GM23338 (cell line): Measurements from ENCODE around the gene CEP295NL. TPM values are rescaled to one million over a fixed set of nuclear protein-coding genes. Genes with fewer than 3 reads are reported as not detected.

Experiments used
- ATAC-seq: fragments of 200-7000 bp; cut with Tn5 transposase; 3 replicates; pipeline ENCODE4 v1.9.1; 2020
- DNase-seq: peaks from one replicate; pipeline ENCODE4 v3.0.0-alpha.2; 2015; ENCODE audit warnings: low spot score
- H2AFZ ChIP-seq: fragments of 200-600 bp; sonication (generic); 2 replicates; pipeline ENCODE4 v1.8.0; 2016; ENCODE audit warnings: antibody characterized with exemption, mild to moderate bottlenecking, moderate library complexity
- H3F3A ChIP-seq: fragments of 200-600 bp; sonication (generic); replicated peaks from 2 replicates; pipeline ENCODE4 v1.8.0; 2017; ENCODE audit warnings: antibody characterized with exemption, mixed run types, low read depth
- H3K27ac ChIP-seq: fragments of 200-600 bp; sonication (generic); 2 replicates; pipeline ENCODE4 v1.6.1; 2016; ENCODE audit warnings: low read depth
- H3K27me3 ChIP-seq: fragments of 200-600 bp; sonication (generic); 2 replicates; pipeline ENCODE4 v1.8.0; 2016; ENCODE audit warnings: mild to moderate bottlenecking, mixed run types, moderate library complexity; ENCODE audit not compliant: insufficient read depth
- H3K36me3 ChIP-seq: fragments of 200-600 bp; sonication (generic); 2 replicates; pipeline ENCODE4 v1.8.0; 2016; ENCODE audit warnings: mild to moderate bottlenecking; ENCODE audit not compliant: insufficient read depth
- H3K4me1 ChIP-seq: fragments of 200-600 bp; sonication (generic); 2 replicates; pipeline ENCODE4 v1.8.0; 2016; ENCODE audit warnings: mild to moderate bottlenecking, moderate library complexity; ENCODE audit not compliant: insufficient read depth
- H3K4me2 ChIP-seq: fragments of 200-600 bp; sonication (generic); 2 replicates; pipeline ENCODE4 v1.7.1; 2017; ENCODE audit warnings: mixed run types
- H3K4me3 ChIP-seq: fragments of 200-600 bp; sonication (generic); 2 replicates; pipeline ENCODE4 v1.6.1; 2016; ENCODE audit warnings: mixed run types
- H3K79me2 ChIP-seq: fragments of 200-600 bp; sonication (generic); replicated peaks from 2 replicates; pipeline ENCODE4 v1.8.0; 2017; ENCODE audit warnings: mild to moderate bottlenecking; ENCODE audit not compliant: insufficient read depth
- H3K9me2 ChIP-seq: fragments of 200-600 bp; sonication (generic); 2 replicates; pipeline ENCODE4 v1.8.0; 2017; ENCODE audit not compliant: insufficient read depth
- H4K20me1 ChIP-seq: fragments of 200-600 bp; sonication (generic); replicated peaks from 2 replicates; pipeline ENCODE4 v1.8.0; 2017; ENCODE audit warnings: mild to moderate bottlenecking; ENCODE audit not compliant: insufficient read depth
- H3K27ac Mint-ChIP-seq: 2 replicates; pipeline ENCODE4 v1.8.0; 2020; ENCODE audit warnings: inconsistent platforms, mild to moderate bottlenecking, moderate library complexity, mixed read lengths
- H3K27me3 Mint-ChIP-seq: 3 replicates; pipeline ENCODE4 v1.8.0; 2022; ENCODE audit warnings: low read depth, mild to moderate bottlenecking, moderate library complexity, mixed read lengths, inconsistent platforms; ENCODE audit not compliant: insufficient read depth, poor library complexity
- H3K36me3 Mint-ChIP-seq: 3 replicates; pipeline ENCODE4 v1.8.0; 2021; ENCODE audit warnings: low read depth, mild to moderate bottlenecking, inconsistent platforms, moderate library complexity, mixed read lengths
- H3K4me1 Mint-ChIP-seq: 3 replicates; pipeline ENCODE4 v1.8.0; 2020; ENCODE audit warnings: mild to moderate bottlenecking, inconsistent platforms, mixed read lengths
- H3K4me3 Mint-ChIP-seq: 3 replicates; pipeline ENCODE4 v1.8.0; 2021; ENCODE audit warnings: moderate library complexity, mild to moderate bottlenecking, inconsistent platforms, mixed read lengths
- H3K9me3 Mint-ChIP-seq: 3 replicates; pipeline ENCODE4 v1.8.0; 2020; ENCODE audit warnings: moderate library complexity, mild to moderate bottlenecking, inconsistent platforms, mixed read lengths
- CREB1 ChIP-seq: fragments of 250-450 bp; sonication (Bioruptor Pico); IDR thresholded peaks from 2 replicates; pipeline ENCODE4 v1.5.0; 2020; ENCODE audit warnings: low read depth, mild to moderate bottlenecking, moderate library complexity
- EZH2 ChIP-seq: fragments of 200-600 bp; sonication (generic); IDR thresholded peaks from one replicate; pipeline ENCODE4 v1.8.0; 2017; ENCODE audit warnings: antibody characterized with exemption, mild to moderate bottlenecking, low read depth; ENCODE audit not compliant: unreplicated experiment
- EZH2phosphoT487 ChIP-seq: fragments of 200-600 bp; sonication (generic); IDR thresholded peaks from one replicate; pipeline ENCODE4 v1.8.1; 2018; ENCODE audit warnings: antibody characterized with exemption; ENCODE audit not compliant: unreplicated experiment
- NANOG ChIP-seq: IDR thresholded peaks from 2 replicates; pipeline ENCODE4 v1.6.1; 2016; ENCODE audit warnings: antibody characterized with exemption, borderline replicate concordance
- POLR2AphosphoS5 ChIP-seq: IDR thresholded peaks from 2 replicates; pipeline ENCODE4 v1.6.1; 2016; ENCODE audit warnings: antibody characterized with exemption, low read depth
- STAT1 ChIP-seq: IDR thresholded peaks from one replicate; pipeline ENCODE4 v1.6.1; 2016; ENCODE audit warnings: antibody characterized with exemption; ENCODE audit not compliant: unreplicated experiment
- ZNF114 ChIP-seq: fragments of 250-450 bp; sonication (Bioruptor Pico); IDR thresholded peaks from 2 replicates; pipeline ENCODE4 v1.5.0; 2020; ENCODE audit warnings: mild to moderate bottlenecking, moderate library complexity
- ZNF331 ChIP-seq: fragments of 250-450 bp; sonication (Bioruptor Pico); IDR thresholded peaks from 2 replicates; pipeline ENCODE4 v1.5.0; 2020; ENCODE audit warnings: low read depth, mild to moderate bottlenecking, moderate library complexity
- polyA plus RNA-seq: library from polyadenylated mRNA; unstranded; fragments of >200 nt; fragmentation: Nextera tagmentation; extraction: Ambion mirVana; gene quantifications from 2 replicates; pipeline ENCODE4 v1.2.1, GENCODE V29; 2016
- total RNA-seq: library from RNA; depleted of rRNA; stranded (reverse); fragments of >200 nt; shearing (Covaris generic); gene quantifications from 2 replicates; pipeline ENCODE4 v1.2.3, GENCODE V29; 2014
- TF ChIP-seq, protein P1 (sequence below): IDR thresholded peaks from 2 replicates; pipeline ENCODE4 v1.6.1; 2016; ENCODE audit warnings: antibody characterized with exemption
- TF ChIP-seq, protein P2 (sequence below): fragments of 250-450 bp; sonication (Bioruptor Pico); IDR thresholded peaks from 2 replicates; pipeline ENCODE4 v1.5.0; 2020; ENCODE audit warnings: mild to moderate bottlenecking, moderate library complexity
- TF ChIP-seq, protein P3 (sequence below), 2 experiments: fragments of 200-600 bp in 1 of 2; sonication (generic) in 1 of 2; conservative IDR thresholded peaks; 2 replicates each; pipeline versions ENCODE4 v1.5.1 to v1.6.1; 2016 to 2017; ENCODE audit warnings: antibody characterized with exemption in 2 of 2, low read depth in 2 of 2, mild to moderate bottlenecking in 2 of 2, moderate library complexity in 1 of 2
- TF ChIP-seq, protein P4 (sequence below): IDR thresholded peaks from one replicate; pipeline ENCODE4 v1.6.1; 2018; ENCODE audit warnings: antibody characterized with exemption; ENCODE audit not compliant: unreplicated experiment

CEP295NL gene
- total and polyA plus RNA-seq, 2 experiments from 2014 or later, result 0.69 TPM; not detected in 1

DNA sequence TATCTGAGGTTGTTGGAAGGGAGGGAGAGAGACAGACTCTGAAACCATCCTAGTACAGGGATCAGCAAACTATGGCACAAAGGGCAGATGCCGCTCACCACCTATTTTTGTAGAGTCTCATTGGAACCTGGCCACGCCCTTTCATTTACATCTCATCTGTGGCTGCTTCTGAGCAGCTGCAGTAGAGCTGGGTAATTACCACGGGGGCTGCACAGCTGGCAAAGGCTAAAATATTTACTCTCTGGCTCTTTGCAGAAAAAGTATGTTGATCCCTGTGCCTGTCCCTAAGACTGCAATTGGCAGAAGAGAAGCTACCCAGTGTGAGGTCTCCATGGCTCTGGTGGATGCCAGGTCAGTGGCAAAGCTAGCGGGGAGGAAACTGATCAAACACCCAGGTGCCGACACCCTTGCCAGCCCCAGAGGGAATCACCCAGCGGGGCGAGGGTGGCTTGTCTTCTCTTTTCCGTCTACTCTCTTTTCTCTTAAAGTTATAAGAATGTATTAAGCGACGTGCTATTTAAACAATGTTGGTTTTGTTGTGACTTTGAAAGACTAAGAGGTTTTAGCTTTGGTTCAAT, 14.0 kb downstream of the CEP295NL start:
- H3K27me3 Mint-ChIP-seq, result peaks cover 5% of the 10 kb centered on the region
- Histone ChIP-seq H3K9me2 (no peaks in the 10 kb centered on the region), H3K4me3 (no peak overlapping the region), H3K27ac (no peak overlapping the region), H3K27me3 (no peaks in the 10 kb centered on the region), H3F3A (no peaks in the 10 kb centered on the region), H3K4me2 (no peak overlapping the region), H3K36me3 (no peaks in the 10 kb centered on the region), H3K79me2 (peaks cover 9% of the 10 kb centered on the region), H4K20me1 (peaks cover 2% of the 10 kb centered on the region; the same call in 1 of the 2 replicates), H3K4me1 (peaks cover 5% of the 10 kb centered on the region; the same call in 1 of the 2 replicates), H2AFZ (no peak overlapping the region)
- TF ChIP-seq NANOG, result no peak
- TF ChIP-seq, protein P1, sequence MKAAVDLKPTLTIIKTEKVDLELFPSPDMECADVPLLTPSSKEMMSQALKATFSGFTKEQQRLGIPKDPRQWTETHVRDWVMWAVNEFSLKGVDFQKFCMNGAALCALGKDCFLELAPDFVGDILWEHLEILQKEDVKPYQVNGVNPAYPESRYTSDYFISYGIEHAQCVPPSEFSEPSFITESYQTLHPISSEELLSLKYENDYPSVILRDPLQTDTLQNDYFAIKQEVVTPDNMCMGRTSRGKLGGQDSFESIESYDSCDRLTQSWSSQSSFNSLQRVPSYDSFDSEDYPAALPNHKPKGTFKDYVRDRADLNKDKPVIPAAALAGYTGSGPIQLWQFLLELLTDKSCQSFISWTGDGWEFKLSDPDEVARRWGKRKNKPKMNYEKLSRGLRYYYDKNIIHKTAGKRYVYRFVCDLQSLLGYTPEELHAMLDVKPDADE, result no peak
- TF ChIP-seq ZNF331 (CRISPR knock-in tag), result no peak
- no peak for TF ChIP-seq EZH2phosphoT487
- no peak for TF ChIP-seq STAT1
- TF ChIP-seq, protein P2, sequence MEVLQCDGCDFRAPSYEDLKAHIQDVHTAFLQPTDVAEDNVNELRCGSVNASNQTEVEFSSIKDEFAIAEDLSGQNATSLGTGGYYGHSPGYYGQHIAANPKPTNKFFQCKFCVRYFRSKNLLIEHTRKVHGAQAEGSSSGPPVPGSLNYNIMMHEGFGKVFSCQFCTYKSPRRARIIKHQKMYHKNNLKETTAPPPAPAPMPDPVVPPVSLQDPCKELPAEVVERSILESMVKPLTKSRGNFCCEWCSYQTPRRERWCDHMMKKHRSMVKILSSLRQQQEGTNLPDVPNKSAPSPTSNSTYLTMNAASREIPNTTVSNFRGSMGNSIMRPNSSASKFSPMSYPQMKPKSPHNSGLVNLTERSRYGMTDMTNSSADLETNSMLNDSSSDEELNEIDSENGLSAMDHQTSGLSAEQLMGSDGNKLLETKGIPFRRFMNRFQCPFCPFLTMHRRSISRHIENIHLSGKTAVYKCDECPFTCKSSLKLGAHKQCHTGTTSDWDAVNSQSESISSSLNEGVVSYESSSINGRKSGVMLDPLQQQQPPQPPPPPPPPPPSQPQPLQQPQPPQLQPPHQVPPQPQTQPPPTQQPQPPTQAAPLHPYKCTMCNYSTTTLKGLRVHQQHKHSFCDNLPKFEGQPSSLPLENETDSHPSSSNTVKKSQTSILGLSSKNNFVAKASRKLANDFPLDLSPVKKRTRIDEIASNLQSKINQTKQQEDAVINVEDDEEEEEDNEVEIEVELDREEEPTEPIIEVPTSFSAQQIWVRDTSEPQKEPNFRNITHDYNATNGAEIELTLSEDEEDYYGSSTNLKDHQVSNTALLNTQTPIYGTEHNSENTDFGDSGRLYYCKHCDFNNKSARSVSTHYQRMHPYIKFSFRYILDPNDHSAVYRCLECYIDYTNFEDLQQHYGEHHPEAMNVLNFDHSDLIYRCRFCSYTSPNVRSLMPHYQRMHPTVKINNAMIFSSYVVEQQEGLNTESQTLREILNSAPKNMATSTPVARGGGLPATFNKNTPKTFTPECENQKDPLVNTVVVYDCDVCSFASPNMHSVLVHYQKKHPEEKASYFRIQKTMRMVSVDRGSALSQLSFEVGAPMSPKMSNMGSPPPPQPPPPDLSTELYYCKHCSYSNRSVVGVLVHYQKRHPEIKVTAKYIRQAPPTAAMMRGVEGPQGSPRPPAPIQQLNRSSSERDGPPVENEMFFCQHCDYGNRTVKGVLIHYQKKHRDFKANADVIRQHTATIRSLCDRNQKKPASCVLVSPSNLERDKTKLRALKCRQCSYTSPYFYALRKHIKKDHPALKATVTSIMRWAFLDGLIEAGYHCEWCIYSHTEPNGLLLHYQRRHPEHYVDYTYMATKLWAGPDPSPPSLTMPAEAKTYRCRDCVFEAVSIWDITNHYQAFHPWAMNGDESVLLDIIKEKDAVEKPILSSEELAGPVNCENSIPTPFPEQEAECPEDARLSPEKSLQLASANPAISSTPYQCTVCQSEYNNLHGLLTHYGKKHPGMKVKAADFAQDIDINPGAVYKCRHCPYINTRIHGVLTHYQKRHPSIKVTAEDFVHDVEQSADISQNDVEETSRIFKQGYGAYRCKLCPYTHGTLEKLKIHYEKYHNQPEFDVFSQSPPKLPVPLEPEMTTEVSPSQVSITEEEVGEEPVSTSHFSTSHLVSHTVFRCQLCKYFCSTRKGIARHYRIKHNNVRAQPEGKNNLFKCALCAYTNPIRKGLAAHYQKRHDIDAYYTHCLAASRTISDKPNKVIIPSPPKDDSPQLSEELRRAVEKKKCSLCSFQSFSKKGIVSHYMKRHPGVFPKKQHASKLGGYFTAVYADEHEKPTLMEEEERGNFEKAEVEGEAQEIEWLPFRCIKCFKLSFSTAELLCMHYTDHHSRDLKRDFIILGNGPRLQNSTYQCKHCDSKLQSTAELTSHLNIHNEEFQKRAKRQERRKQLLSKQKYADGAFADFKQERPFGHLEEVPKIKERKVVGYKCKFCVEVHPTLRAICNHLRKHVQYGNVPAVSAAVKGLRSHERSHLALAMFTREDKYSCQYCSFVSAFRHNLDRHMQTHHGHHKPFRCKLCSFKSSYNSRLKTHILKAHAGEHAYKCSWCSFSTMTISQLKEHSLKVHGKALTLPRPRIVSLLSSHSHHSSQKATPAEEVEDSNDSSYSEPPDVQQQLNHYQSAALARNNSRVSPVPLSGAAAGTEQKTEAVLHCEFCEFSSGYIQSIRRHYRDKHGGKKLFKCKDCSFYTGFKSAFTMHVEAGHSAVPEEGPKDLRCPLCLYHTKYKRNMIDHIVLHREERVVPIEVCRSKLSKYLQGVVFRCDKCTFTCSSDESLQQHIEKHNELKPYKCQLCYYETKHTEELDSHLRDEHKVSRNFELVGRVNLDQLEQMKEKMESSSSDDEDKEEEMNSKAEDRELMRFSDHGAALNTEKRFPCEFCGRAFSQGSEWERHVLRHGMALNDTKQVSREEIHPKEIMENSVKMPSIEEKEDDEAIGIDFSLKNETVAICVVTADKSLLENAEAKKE (CRISPR knock-in tag), result no peak
- no peak for TF ChIP-seq CREB1 (CRISPR knock-in tag)
- TF ChIP-seq, protein P3, sequence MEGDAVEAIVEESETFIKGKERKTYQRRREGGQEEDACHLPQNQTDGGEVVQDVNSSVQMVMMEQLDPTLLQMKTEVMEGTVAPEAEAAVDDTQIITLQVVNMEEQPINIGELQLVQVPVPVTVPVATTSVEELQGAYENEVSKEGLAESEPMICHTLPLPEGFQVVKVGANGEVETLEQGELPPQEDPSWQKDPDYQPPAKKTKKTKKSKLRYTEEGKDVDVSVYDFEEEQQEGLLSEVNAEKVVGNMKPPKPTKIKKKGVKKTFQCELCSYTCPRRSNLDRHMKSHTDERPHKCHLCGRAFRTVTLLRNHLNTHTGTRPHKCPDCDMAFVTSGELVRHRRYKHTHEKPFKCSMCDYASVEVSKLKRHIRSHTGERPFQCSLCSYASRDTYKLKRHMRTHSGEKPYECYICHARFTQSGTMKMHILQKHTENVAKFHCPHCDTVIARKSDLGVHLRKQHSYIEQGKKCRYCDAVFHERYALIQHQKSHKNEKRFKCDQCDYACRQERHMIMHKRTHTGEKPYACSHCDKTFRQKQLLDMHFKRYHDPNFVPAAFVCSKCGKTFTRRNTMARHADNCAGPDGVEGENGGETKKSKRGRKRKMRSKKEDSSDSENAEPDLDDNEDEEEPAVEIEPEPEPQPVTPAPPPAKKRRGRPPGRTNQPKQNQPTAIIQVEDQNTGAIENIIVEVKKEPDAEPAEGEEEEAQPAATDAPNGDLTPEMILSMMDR (conservative IDR thresholded peaks at IDR 0.05; ENCODE audit: low read depth in 2 of 2), result no peak
- TF ChIP-seq, protein P4, sequence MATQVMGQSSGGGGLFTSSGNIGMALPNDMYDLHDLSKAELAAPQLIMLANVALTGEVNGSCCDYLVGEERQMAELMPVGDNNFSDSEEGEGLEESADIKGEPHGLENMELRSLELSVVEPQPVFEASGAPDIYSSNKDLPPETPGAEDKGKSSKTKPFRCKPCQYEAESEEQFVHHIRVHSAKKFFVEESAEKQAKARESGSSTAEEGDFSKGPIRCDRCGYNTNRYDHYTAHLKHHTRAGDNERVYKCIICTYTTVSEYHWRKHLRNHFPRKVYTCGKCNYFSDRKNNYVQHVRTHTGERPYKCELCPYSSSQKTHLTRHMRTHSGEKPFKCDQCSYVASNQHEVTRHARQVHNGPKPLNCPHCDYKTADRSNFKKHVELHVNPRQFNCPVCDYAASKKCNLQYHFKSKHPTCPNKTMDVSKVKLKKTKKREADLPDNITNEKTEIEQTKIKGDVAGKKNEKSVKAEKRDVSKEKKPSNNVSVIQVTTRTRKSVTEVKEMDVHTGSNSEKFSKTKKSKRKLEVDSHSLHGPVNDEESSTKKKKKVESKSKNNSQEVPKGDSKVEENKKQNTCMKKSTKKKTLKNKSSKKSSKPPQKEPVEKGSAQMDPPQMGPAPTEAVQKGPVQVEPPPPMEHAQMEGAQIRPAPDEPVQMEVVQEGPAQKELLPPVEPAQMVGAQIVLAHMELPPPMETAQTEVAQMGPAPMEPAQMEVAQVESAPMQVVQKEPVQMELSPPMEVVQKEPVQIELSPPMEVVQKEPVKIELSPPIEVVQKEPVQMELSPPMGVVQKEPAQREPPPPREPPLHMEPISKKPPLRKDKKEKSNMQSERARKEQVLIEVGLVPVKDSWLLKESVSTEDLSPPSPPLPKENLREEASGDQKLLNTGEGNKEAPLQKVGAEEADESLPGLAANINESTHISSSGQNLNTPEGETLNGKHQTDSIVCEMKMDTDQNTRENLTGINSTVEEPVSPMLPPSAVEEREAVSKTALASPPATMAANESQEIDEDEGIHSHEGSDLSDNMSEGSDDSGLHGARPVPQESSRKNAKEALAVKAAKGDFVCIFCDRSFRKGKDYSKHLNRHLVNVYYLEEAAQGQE, result no peak
- TF ChIP-seq EZH2, result no peak
- no peak for TF ChIP-seq POLR2AphosphoS5
- no peak for TF ChIP-seq ZNF114 (CRISPR knock-in tag)
- peaks cover 18% of the 10 kb centered on the region for H3K4me1 Mint-ChIP-seq
- H3K9me3 Mint-ChIP-seq, result no peaks in the 10 kb centered on the region
- no peak for DNase-seq
- H3K36me3 Mint-ChIP-seq, result no peaks in the 10 kb centered on the region; the same call in 2 of the 3 replicates
- no peak overlapping the region; the same call in 1 of the 2 replicates for H3K27ac Mint-ChIP-seq
- no peak for ATAC-seq
- H3K4me3 Mint-ChIP-seq, result no peak overlapping the region
